Measurements from ENCODE around the gene KCNJ5. TPM values are rescaled to one million over a fixed set of nuclear protein-coding genes. Genes with fewer than 3 reads are reported as not detected.

KCNJ5 gene
- total and polyA plus RNA-seq, 2 experiments from 2014 or later, result under 0.01 TPM; not detected in 1

- H3K4me3 ChIP-seq, result no peak within 1 kb of the TSS
- H4K20me1 ChIP-seq (ENCODE audit: insufficient read depth), result no peaks in the 10 kb centered on the region
- no peaks in the 10 kb centered on the region for H3K79me2 ChIP-seq (ENCODE audit: insufficient read depth)
- H3K9ac ChIP-seq, result no peak within 1 kb of the TSS
- DNase-seq, result no peak
- H3K9me2 ChIP-seq (ENCODE audit: insufficient read depth), result no peaks in the 10 kb centered on the region
- no peaks in the 10 kb centered on the region for H3F3A ChIP-seq (ENCODE audit: insufficient read depth)
- H3K27ac ChIP-seq, result no peak within 1 kb of the TSS
- TF ChIP-seq EZH2phosphoT487 (IDR thresholded peaks at IDR 0.05; ENCODE audit: insufficient read depth, low read depth), result no peak
- no peak for TF ChIP-seq EZH2 (IDR thresholded peaks at IDR 0.05; ENCODE audit: insufficient read depth, poor library complexity, severe bottlenecking)
- H2AFZ ChIP-seq, result no peak within 1 kb of the TSS
- H3K4me1 ChIP-seq (ENCODE audit: insufficient read depth), result no peaks in the 10 kb centered on the region
- H3K27me3 ChIP-seq (replicated peaks; ENCODE audit: insufficient read depth), result peaks cover 29% of the 10 kb centered on the region
- WGBS, 2 experiments (ENCODE audit: low coverage in 1 of 2, low lambda C conversion rate in 2 of 2, missing lambda C conversion rate in 2 of 2), result 72 to 77% methylated on average over 21 of the region's 21 CpGs
- H3K9me3 ChIP-seq (ENCODE audit: low read depth), result no peaks in the 10 kb centered on the region
- in situ Hi-C loops (cut with MboI), result no loop called here
- H3K36me3 ChIP-seq (ENCODE audit: low read depth), result no peaks in the 10 kb centered on the region
- no peak within 1 kb of the TSS for H3K4me2 ChIP-seq (ENCODE audit: unreplicated experiment)
Observed at GRCh38 chr11:128942817-128943427, 51.8 kb downstream of the KCNJ5 start, which contains the start of gene TP53AIP1. TSS of gene TP53AIP1 (minus strand) at chr11:128942871. CDS start at chr11:128937818, 5,053 bp downstream.

- Histone ChIP-seq H4K20me1 (ENCODE audit: insufficient read depth) (no peaks in the 10 kb centered on the region), H3K4me2 (ENCODE audit: unreplicated experiment) (no peak overlapping the region), H3K9me3 (ENCODE audit: low read depth) (no peaks in the 10 kb centered on the region), H3K27me3 (replicated peaks; ENCODE audit: insufficient read depth) (peaks cover 29% of the 10 kb centered on the region), H3K4me1 (ENCODE audit: insufficient read depth) (no peaks in the 10 kb centered on the region), H3K9me2 (ENCODE audit: insufficient read depth) (no peaks in the 10 kb centered on the region), H3K9ac (no peak overlapping the region), H3K79me2 (ENCODE audit: insufficient read depth) (no peaks in the 10 kb centered on the region), H3K4me3 (no peak overlapping the region), H3K27ac (no peak overlapping the region), H2AFZ (no peak overlapping the region), H3K36me3 (ENCODE audit: low read depth) (no peaks in the 10 kb centered on the region), H3F3A (ENCODE audit: insufficient read depth) (no peaks in the 10 kb centered on the region)
- in situ Hi-C loops (cut with MboI), result no loop called here
- DNase-seq, result no peak
- TF ChIP-seq EZH2 (IDR thresholded peaks at IDR 0.05; ENCODE audit: insufficient read depth, poor library complexity, severe bottlenecking) (no peak), EZH2phosphoT487 (IDR thresholded peaks at IDR 0.05; ENCODE audit: insufficient read depth, low read depth) (no peak)
- 21 to 22% methylated on average over 16 of the region's 16 CpGs for WGBS, 2 experiments (ENCODE audit: low coverage in 1 of 2, low lambda C conversion rate in 2 of 2, missing lambda C conversion rate in 2 of 2)
Observed at GRCh38 chr11:128943428-128943976, 52.3 kb downstream of the KCNJ5 start.

- WGBS, 2 experiments (ENCODE audit: low coverage in 1 of 2, low lambda C conversion rate in 2 of 2, missing lambda C conversion rate in 2 of 2), result 82 to 83% methylated on average over 2 of the region's 2 CpGs
- Histone ChIP-seq H3K4me2 (ENCODE audit: unreplicated experiment) (no peak overlapping the region), H3K27me3 (replicated peaks; ENCODE audit: insufficient read depth) (peaks cover 7% of the 10 kb centered on the region; the same call in 1 of the 2 replicates), H3K9me3 (ENCODE audit: low read depth) (no peaks in the 10 kb centered on the region), H3K9ac (no peak overlapping the region), H3K27ac (no peak overlapping the region), H3K79me2 (ENCODE audit: insufficient read depth) (no peaks in the 10 kb centered on the region), H3K4me3 (no peak overlapping the region), H4K20me1 (ENCODE audit: insufficient read depth) (no peaks in the 10 kb centered on the region), H3K9me2 (ENCODE audit: insufficient read depth) (no peaks in the 10 kb centered on the region), H3K36me3 (ENCODE audit: low read depth) (no peaks in the 10 kb centered on the region), H3F3A (ENCODE audit: insufficient read depth) (peaks cover 3% of the 10 kb centered on the region; the same call in 1 of the 2 replicates), H3K4me1 (ENCODE audit: insufficient read depth) (no peaks in the 10 kb centered on the region), H2AFZ (no peak overlapping the region)
- in situ Hi-C loops (cut with MboI), result no loop called here
- TF ChIP-seq EZH2phosphoT487 (IDR thresholded peaks at IDR 0.05; ENCODE audit: insufficient read depth, low read depth) (no peak), EZH2 (IDR thresholded peaks at IDR 0.05; ENCODE audit: insufficient read depth, poor library complexity, severe bottlenecking) (no peak)
- no peak for DNase-seq
Observed at GRCh38 chr11:128946648-128947047, 55.5 kb downstream of the KCNJ5 start.

GRCh38 chr11:128947773-128948172 is 56.6 kb downstream of the KCNJ5 start:
- WGBS, 2 experiments (ENCODE audit: low coverage in 1 of 2, low lambda C conversion rate in 2 of 2, missing lambda C conversion rate in 2 of 2), result 63 to 68% methylated on average over 2 of the region's 2 CpGs
- DNase-seq, result peak; percentile 29
- no peak for TF ChIP-seq EZH2phosphoT487 (IDR thresholded peaks at IDR 0.05; ENCODE audit: insufficient read depth, low read depth)
- no peak for TF ChIP-seq EZH2 (IDR thresholded peaks at IDR 0.05; ENCODE audit: insufficient read depth, poor library complexity, severe bottlenecking)
- Histone ChIP-seq H3F3A (ENCODE audit: insufficient read depth) (peaks cover 5% of the 10 kb centered on the region; the same call in 1 of the 2 replicates), H3K9ac (no peak overlapping the region), H3K4me1 (ENCODE audit: insufficient read depth) (no peaks in the 10 kb centered on the region), H3K27ac (no peak overlapping the region), H3K4me2 (ENCODE audit: unreplicated experiment) (no peak overlapping the region), H3K79me2 (ENCODE audit: insufficient read depth) (no peaks in the 10 kb centered on the region), H3K9me2 (ENCODE audit: insufficient read depth) (no peaks in the 10 kb centered on the region), H3K36me3 (ENCODE audit: low read depth) (no peaks in the 10 kb centered on the region), H3K9me3 (ENCODE audit: low read depth) (no peaks in the 10 kb centered on the region), H2AFZ (no peak overlapping the region), H4K20me1 (ENCODE audit: insufficient read depth) (no peaks in the 10 kb centered on the region), H3K27me3 (replicated peaks; ENCODE audit: insufficient read depth) (peaks cover 7% of the 10 kb centered on the region; the same call in 1 of the 2 replicates), H3K4me3 (no peak overlapping the region)
- in situ Hi-C loops (cut with MboI), result no loop called here
